ENCODE measurements around the gene AKAP3.

AKAP3 gene

GRCh38 chr12:4587108-4587507 is 61.7 kb downstream of the AKAP3 start:
- ChIA-PET POLR2A (no interaction called here), CTCF (interaction anchor here (1.5 kb wide), 1 partner anchor 18 kb away, joined by 4 read pairs; no protein-coding TSS in a partner anchor)
- TF ChIP-seq TARDBP (IDR thresholded peaks at IDR 0.05) (no peak), PKNOX1 (IDR thresholded peaks at IDR 0.05) (no peak), SP1 (IDR thresholded peaks at IDR 0.05) (no peak), ELF4 (IDR thresholded peaks at IDR 0.05) (no peak), BHLHE40 (IDR thresholded peaks at IDR 0.05; ENCODE audit: borderline replicate concordance) (no peak), HDGF (IDR thresholded peaks at IDR 0.05; ENCODE audit: borderline replicate concordance) (no peak), FOXM1 (IDR thresholded peaks at IDR 0.05; ENCODE audit: borderline replicate concordance) (no peak), FOXA1 (IDR thresholded peaks at IDR 0.05) (no peak), SUZ12 (IDR thresholded peaks at IDR 0.05) (no peak)
- DNase-seq (ENCODE audit: extremely low spot score) = no peak

- CTCF ChIA-PET = interaction anchor here (0.7 kb wide), 1 partner anchor 10 kb away, joined by 3 read pairs; no protein-coding TSS in a partner anchor
- POLR2A ChIA-PET = no interaction called here
- DNase-seq (ENCODE audit: extremely low spot score) = no peak
- TF ChIP-seq FOXA1 (IDR thresholded peaks at IDR 0.05) (no peak), ELF4 (IDR thresholded peaks at IDR 0.05) (no peak), LEF1 (IDR thresholded peaks at IDR 0.05; ENCODE audit: borderline replicate concordance) (no peak), HDGF (IDR thresholded peaks at IDR 0.05; ENCODE audit: borderline replicate concordance) (no peak), FOXM1 (IDR thresholded peaks at IDR 0.05; ENCODE audit: borderline replicate concordance) (no peak), ZNF384 (IDR thresholded peaks at IDR 0.05) (no peak), NFRKB (IDR thresholded peaks at IDR 0.05) (no peak), CTBP1 (IDR thresholded peaks at IDR 0.05; ENCODE audit: borderline replicate concordance) (no peak), PKNOX1 (IDR thresholded peaks at IDR 0.05) (no peak), SUZ12 (IDR thresholded peaks at IDR 0.05) (no peak), TARDBP (IDR thresholded peaks at IDR 0.05) (no peak), ARNT (IDR thresholded peaks at IDR 0.05) (no peak)
These were observed 62.4 kb downstream of the AKAP3 start for GRCh38 chr12:4586500-4586899.

GRCh38 chr12:4584896-4585295 is 64.0 kb downstream of the AKAP3 start:
- TF ChIP-seq ELF4 (IDR thresholded peaks at IDR 0.05) (no peak), SP1 (IDR thresholded peaks at IDR 0.05) (no peak), L3MBTL2 (conservative IDR thresholded peaks at IDR 0.05) (no peak), PKNOX1 (IDR thresholded peaks at IDR 0.05) (no peak), ARNT (IDR thresholded peaks at IDR 0.05) (no peak), FOXK2 (IDR thresholded peaks at IDR 0.05) (no peak), BHLHE40 (IDR thresholded peaks at IDR 0.05; ENCODE audit: borderline replicate concordance) (no peak), HDGF (IDR thresholded peaks at IDR 0.05; ENCODE audit: borderline replicate concordance) (no peak), NFRKB (IDR thresholded peaks at IDR 0.05) (no peak), FOXA1 (IDR thresholded peaks at IDR 0.05) (no peak), FOXM1 (IDR thresholded peaks at IDR 0.05; ENCODE audit: borderline replicate concordance) (no peak), LEF1 (IDR thresholded peaks at IDR 0.05; ENCODE audit: borderline replicate concordance) (no peak), ZNF384 (IDR thresholded peaks at IDR 0.05) (no peak), CTBP1 (IDR thresholded peaks at IDR 0.05; ENCODE audit: borderline replicate concordance) (no peak), SUZ12 (IDR thresholded peaks at IDR 0.05) (no peak), TARDBP (IDR thresholded peaks at IDR 0.05) (no peak)
- no peak for DNase-seq (ENCODE audit: extremely low spot score)
- ChIA-PET POLR2A (no interaction called here), CTCF (no interaction called here)

- no peak for DNase-seq (ENCODE audit: extremely low spot score)
- no peak for TF ChIP-seq FOXM1 (IDR thresholded peaks at IDR 0.05; ENCODE audit: borderline replicate concordance)
- no peak for TF ChIP-seq BHLHE40 (IDR thresholded peaks at IDR 0.05; ENCODE audit: borderline replicate concordance)
- no peak for TF ChIP-seq FOXA1 (IDR thresholded peaks at IDR 0.05)
- no peak for TF ChIP-seq TARDBP (IDR thresholded peaks at IDR 0.05)
- TF ChIP-seq FOXK2 (IDR thresholded peaks at IDR 0.05) = no peak
- no peak for TF ChIP-seq L3MBTL2 (conservative IDR thresholded peaks at IDR 0.05)
- TF ChIP-seq LEF1 (IDR thresholded peaks at IDR 0.05; ENCODE audit: borderline replicate concordance) = no peak
- TF ChIP-seq ZNF384 (IDR thresholded peaks at IDR 0.05) = no peak
- no peak for TF ChIP-seq SUZ12 (IDR thresholded peaks at IDR 0.05)
- no peak for TF ChIP-seq ARNT (IDR thresholded peaks at IDR 0.05)
- TF ChIP-seq NFRKB (IDR thresholded peaks at IDR 0.05) = no peak
- no peak for TF ChIP-seq PKNOX1 (IDR thresholded peaks at IDR 0.05)
- TF ChIP-seq CTBP1 (IDR thresholded peaks at IDR 0.05; ENCODE audit: borderline replicate concordance) = no peak
- TF ChIP-seq SP1 (IDR thresholded peaks at IDR 0.05) = no peak
- no peak for TF ChIP-seq ELF4 (IDR thresholded peaks at IDR 0.05)
- TF ChIP-seq HDGF (IDR thresholded peaks at IDR 0.05; ENCODE audit: borderline replicate concordance) = no peak
- ChIA-PET POLR2A (no interaction called here), CTCF (no interaction called here)
These were observed 64.6 kb downstream of the AKAP3 start for GRCh38 chr12:4584281-4584680.

GRCh38 chr12:4580281-4580688 is 68.6 kb downstream of the AKAP3 start:
- POLR2A ChIA-PET = no interaction called here
- CTCF ChIA-PET = no interaction called here
- TF ChIP-seq TARDBP (IDR thresholded peaks at IDR 0.05) = no peak
- no peak for TF ChIP-seq CTBP1 (IDR thresholded peaks at IDR 0.05; ENCODE audit: borderline replicate concordance)
- no peak for TF ChIP-seq FOXK2 (IDR thresholded peaks at IDR 0.05)
- no peak for TF ChIP-seq NFRKB (IDR thresholded peaks at IDR 0.05)
- no peak for TF ChIP-seq HDGF (IDR thresholded peaks at IDR 0.05; ENCODE audit: borderline replicate concordance)
- no peak for TF ChIP-seq LEF1 (IDR thresholded peaks at IDR 0.05; ENCODE audit: borderline replicate concordance)
- no peak for TF ChIP-seq BHLHE40 (IDR thresholded peaks at IDR 0.05; ENCODE audit: borderline replicate concordance)
- TF ChIP-seq ELF4 (IDR thresholded peaks at IDR 0.05) = no peak
- TF ChIP-seq PKNOX1 (IDR thresholded peaks at IDR 0.05) = no peak
- TF ChIP-seq ZNF384 (IDR thresholded peaks at IDR 0.05) = no peak
- TF ChIP-seq ARNT (IDR thresholded peaks at IDR 0.05) = no peak
- no peak for TF ChIP-seq FOXA1 (IDR thresholded peaks at IDR 0.05)
- TF ChIP-seq FOXM1 (IDR thresholded peaks at IDR 0.05; ENCODE audit: borderline replicate concordance) = no peak
- TF ChIP-seq SP1 (IDR thresholded peaks at IDR 0.05) = no peak
- no peak for TF ChIP-seq L3MBTL2 (conservative IDR thresholded peaks at IDR 0.05)
- no peak for TF ChIP-seq SUZ12 (IDR thresholded peaks at IDR 0.05)
- no peak for DNase-seq (ENCODE audit: extremely low spot score)

All from HEK293T (cell line).